ENCODE measurements around the gene SIX2.

Gene SIX2

DNA sequence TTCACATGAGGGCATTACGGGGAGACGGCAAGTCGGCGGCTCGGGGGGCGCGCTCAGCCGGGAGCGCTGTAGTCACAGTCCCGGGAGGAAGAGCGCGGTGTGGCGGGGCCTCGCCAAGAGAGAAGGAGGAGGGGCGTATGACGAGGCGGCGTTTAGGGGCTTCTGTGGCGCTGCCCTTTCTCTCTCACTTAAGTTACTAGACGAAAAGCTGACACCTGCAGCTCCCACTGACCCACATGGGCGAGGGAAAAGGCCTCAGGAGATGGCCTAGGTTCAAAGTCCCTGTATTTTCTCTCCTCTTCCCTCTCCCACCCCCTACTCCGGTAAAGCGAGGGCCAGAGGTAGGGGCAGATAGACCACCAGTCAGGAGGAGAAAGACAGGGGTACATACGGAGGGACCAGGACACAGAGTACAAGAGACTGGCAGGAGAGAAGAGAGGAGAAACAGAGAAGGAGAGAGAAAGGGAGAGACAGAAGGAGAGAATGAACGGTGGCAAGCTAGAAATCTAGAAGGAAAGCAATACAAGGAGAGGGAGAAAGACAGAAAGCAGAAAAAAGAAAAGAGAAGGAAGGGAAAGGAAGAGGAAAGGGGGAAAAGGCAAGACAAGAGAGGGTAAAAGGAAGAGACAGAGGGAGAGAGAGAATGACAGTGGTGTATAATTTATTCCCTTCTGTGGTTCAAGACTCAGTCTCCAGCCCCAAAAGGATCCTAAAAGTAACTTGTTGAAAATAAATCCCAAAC, 3.8 kb downstream of the SIX2 start:
- Histone ChIP-seq H3K4me1 (ENCODE audit: control insufficient read depth in 1 of 2, insufficient read depth in 2 of 2, low read length in 2 of 2) (peaks cover 26 to 27% of the 10 kb centered on the region in 2 experiments), H2BK5ac (ENCODE audit: low read depth, low read length, poor library complexity) (no peak overlapping the region), H3K23ac (ENCODE audit: low read length) (no peak overlapping the region), H4K12ac (ENCODE audit: low read depth, low read length) (no peak overlapping the region), H2AK5ac (ENCODE audit: low read length) (no peak overlapping the region), H3K79me1 (ENCODE audit: low read length) (no peaks in the 10 kb centered on the region), H3K9ac (ENCODE audit: low read length) (no peak overlapping the region), H3K14ac (ENCODE audit: low read length) (no peak overlapping the region), H3K9me3 (ENCODE audit: insufficient read depth, low read depth, low read length) (peaks cover 7% of the 10 kb centered on the region), H3K27me3 (ENCODE audit: insufficient read depth, low read length) (peaks cover 93% of the 10 kb centered on the region), H3K27ac (ENCODE audit: low read depth, low read length) (no peak overlapping the region), H4K8ac (ENCODE audit: low read depth, low read length) (no peak overlapping the region), H2AFZ (ENCODE audit: insufficient read depth, low read length, poor library complexity) (no peak overlapping the region), H3K4me3 (ENCODE audit: low read depth, low read length) (no peak overlapping the region), H3K18ac (ENCODE audit: low read length) (no peak overlapping the region), H4K91ac (ENCODE audit: low read depth, low read length) (no peak overlapping the region), H3K36me3 (ENCODE audit: control insufficient read depth in 1 of 2, insufficient read depth in 2 of 2, low read length in 2 of 2) (no peaks in the 10 kb centered on the region), H3K4me2 (ENCODE audit: low read length) (no peak overlapping the region), H2BK120ac (ENCODE audit: insufficient read depth, low read length, poor library complexity) (no peak overlapping the region), H3K79me2 (ENCODE audit: control insufficient read depth, insufficient read depth, low read length, poor library complexity) (no peaks in the 10 kb centered on the region), H2BK12ac (ENCODE audit: low read length) (no peak overlapping the region), H3K4ac (ENCODE audit: low read depth, low read length) (no peak overlapping the region)
- DNase-seq: no peak
- no CpG with 5 or more reads among the region's 25 CpGs for WGBS (ENCODE audit: extremely low coverage, insufficient coverage, insufficient read length)

DNA sequence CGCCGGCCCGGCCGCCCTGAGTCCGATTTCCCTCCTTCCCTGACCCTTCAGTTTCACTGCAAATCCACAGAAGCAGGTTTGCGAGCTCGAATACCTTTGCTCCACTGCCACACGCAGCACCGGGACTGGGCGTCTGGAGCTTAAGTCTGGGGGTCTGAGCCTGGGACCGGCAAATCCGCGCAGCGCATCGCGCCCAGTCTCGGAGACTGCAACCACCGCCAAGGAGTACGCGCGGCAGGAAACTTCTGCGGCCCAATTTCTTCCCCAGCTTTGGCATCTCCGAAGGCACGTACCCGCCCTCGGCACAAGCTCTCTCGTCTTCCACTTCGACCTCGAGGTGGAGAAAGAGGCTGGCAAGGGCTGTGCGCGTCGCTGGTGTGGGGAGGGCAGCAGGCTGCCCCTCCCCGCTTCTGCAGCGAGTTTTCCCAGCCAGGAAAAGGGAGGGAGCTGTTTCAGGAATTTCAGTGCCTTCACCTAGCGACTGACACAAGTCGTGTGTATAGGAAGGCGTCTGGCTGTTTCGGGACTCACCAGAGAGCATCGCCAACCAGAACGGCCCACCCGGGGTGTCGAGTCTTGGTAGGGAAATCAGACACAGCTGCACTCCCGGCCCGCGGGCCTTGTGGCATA, 4.6 kb downstream of the SIX2 start:
- Histone ChIP-seq H4K8ac (ENCODE audit: low read depth, low read length) (no peak overlapping the region), H3K79me2 (ENCODE audit: control insufficient read depth, insufficient read depth, low read length, poor library complexity) (no peaks in the 10 kb centered on the region), H3K9ac (ENCODE audit: low read length) (no peak overlapping the region), H3K36me3 (ENCODE audit: control insufficient read depth in 1 of 2, insufficient read depth in 2 of 2, low read length in 2 of 2) (no peaks in the 10 kb centered on the region), H4K12ac (ENCODE audit: low read depth, low read length) (no peak overlapping the region), H3K27me3 (ENCODE audit: insufficient read depth, low read length) (peaks cover 93% of the 10 kb centered on the region), H2AFZ (ENCODE audit: insufficient read depth, low read length, poor library complexity) (no peak overlapping the region), H3K27ac (ENCODE audit: low read depth, low read length) (no peak overlapping the region), H3K14ac (ENCODE audit: low read length) (no peak overlapping the region), H2BK12ac (ENCODE audit: low read length) (no peak overlapping the region), H4K91ac (ENCODE audit: low read depth, low read length) (no peak overlapping the region), H2BK5ac (ENCODE audit: low read depth, low read length, poor library complexity) (no peak overlapping the region), H3K9me3 (ENCODE audit: insufficient read depth, low read depth, low read length) (peaks cover 10% of the 10 kb centered on the region), H3K4ac (ENCODE audit: low read depth, low read length) (no peak overlapping the region), H2AK5ac (ENCODE audit: low read length) (no peak overlapping the region), H3K4me1 (ENCODE audit: control insufficient read depth in 1 of 2, insufficient read depth in 2 of 2, low read length in 2 of 2) (peaks cover 19 to 21% of the 10 kb centered on the region in 2 experiments), H2BK120ac (ENCODE audit: insufficient read depth, low read length, poor library complexity) (no peak overlapping the region), H3K4me3 (ENCODE audit: low read depth, low read length) (no peak overlapping the region), H3K23ac (ENCODE audit: low read length) (no peak overlapping the region), H3K18ac (ENCODE audit: low read length) (no peak overlapping the region), H3K79me1 (ENCODE audit: low read length) (no peaks in the 10 kb centered on the region), H3K4me2 (ENCODE audit: low read length) (peak overlapping the region; percentile 49)
- DNase-seq: no peak
- no CpG with 5 or more reads among the region's 45 CpGs for WGBS (ENCODE audit: extremely low coverage, insufficient coverage, insufficient read length)

DNA sequence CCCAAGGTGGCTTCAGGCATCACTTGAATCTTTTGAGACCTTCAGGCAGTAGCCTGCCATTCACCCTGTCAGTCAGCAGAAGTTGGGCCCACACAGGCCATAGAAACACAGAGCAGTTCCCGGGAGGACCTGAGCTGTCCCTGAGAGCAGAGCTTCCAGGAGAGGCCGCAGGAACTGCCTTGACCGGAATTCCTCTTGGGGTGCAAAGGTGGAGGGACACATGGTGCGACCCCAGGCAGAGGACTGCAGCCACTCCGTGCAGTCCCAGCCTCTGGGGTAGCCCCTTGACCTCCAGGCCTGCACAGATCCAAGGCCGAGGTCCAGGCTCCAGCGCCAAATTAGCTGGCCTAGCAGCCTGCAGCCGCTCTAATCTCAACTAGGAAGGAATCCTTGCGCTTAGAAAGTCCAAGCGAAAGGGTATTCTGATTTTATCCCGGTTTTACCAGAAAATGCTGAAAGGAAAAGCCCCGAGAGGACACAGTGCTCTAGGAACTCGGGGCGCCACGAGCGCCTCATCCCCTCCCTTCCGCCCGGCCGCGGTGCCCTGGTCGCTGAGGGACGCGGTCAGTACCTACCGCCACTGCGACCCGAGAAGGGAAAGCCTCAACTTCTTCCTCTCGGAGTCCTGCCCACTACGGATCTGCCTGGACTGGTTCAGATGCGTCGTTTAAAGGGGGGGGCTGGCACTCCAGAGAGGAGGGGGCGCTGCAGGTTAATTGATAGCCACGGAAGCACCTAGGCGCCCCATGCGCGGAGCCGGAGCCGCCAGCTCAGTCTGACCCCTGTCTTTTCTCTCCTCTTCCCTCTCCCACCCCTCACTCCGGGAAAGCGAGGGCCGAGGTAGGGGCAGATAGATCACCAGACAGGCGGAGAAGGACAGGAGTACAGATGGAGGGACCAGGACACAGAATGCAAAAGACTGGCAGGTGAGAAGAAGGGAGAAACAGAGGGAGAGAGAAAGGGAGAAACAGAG, 5.4 kb downstream of the SIX2 start:
- Histone ChIP-seq H3K79me2 (ENCODE audit: control insufficient read depth, insufficient read depth, low read length, poor library complexity) (no peaks in the 10 kb centered on the region), H2BK120ac (ENCODE audit: insufficient read depth, low read length, poor library complexity) (no peak overlapping the region), H3K27ac (ENCODE audit: low read depth, low read length) (no peak overlapping the region), H3K4ac (ENCODE audit: low read depth, low read length) (no peak overlapping the region), H3K14ac (ENCODE audit: low read length) (no peak overlapping the region), H2AFZ (ENCODE audit: insufficient read depth, low read length, poor library complexity) (no peak overlapping the region), H3K23ac (ENCODE audit: low read length) (no peak overlapping the region), H3K18ac (ENCODE audit: low read length) (no peak overlapping the region), H2BK5ac (ENCODE audit: low read depth, low read length, poor library complexity) (no peak overlapping the region), H3K9ac (ENCODE audit: low read length) (no peak overlapping the region), H3K9me3 (ENCODE audit: insufficient read depth, low read depth, low read length) (peaks cover 10% of the 10 kb centered on the region), H3K79me1 (ENCODE audit: low read length) (no peaks in the 10 kb centered on the region), H3K4me1 (ENCODE audit: control insufficient read depth in 1 of 2, insufficient read depth in 2 of 2, low read length in 2 of 2) (peaks cover 14 to 16% of the 10 kb centered on the region in 2 experiments), H3K36me3 (ENCODE audit: control insufficient read depth in 1 of 2, insufficient read depth in 2 of 2, low read length in 2 of 2) (no peaks in the 10 kb centered on the region), H4K91ac (ENCODE audit: low read depth, low read length) (no peak overlapping the region), H3K27me3 (ENCODE audit: insufficient read depth, low read length) (peaks cover 97% of the 10 kb centered on the region), H4K12ac (ENCODE audit: low read depth, low read length) (no peak overlapping the region), H4K8ac (ENCODE audit: low read depth, low read length) (no peak overlapping the region), H2BK12ac (ENCODE audit: low read length) (no peak overlapping the region), H3K4me2 (ENCODE audit: low read length) (peak overlapping the region; percentile 49), H3K4me3 (ENCODE audit: low read depth, low read length) (no peak overlapping the region), H2AK5ac (ENCODE audit: low read length) (no peak overlapping the region)
- WGBS (ENCODE audit: extremely low coverage, insufficient coverage, insufficient read length): no CpG with 5 or more reads among the region's 41 CpGs
- DNase-seq: no peak

DNA sequence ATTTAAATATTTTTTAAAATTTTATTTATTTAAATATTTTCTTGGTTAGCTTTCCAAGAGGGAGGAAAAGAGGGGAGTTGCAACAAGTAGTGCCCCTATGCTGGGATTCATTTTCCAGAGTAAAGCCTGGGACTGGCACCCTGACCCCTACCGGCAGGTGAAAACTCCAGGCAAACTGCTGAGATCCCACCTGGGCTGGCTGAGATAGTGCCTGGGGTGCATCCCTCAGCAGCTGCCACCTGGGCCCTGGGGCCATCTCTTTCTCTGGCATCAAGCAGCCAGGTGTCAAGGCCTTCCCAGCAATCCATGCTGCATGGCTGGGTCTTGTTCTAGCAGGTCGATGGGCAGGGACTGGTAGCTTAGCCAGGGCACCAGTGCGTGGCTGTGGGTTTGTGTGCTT, 6.6 kb downstream of the SIX2 start:
- no peaks in the 10 kb centered on the region for H3K79me2 ChIP-seq (ENCODE audit: control insufficient read depth, insufficient read depth, low read length, poor library complexity)
- H3K27me3 ChIP-seq (ENCODE audit: insufficient read depth, low read length): peaks cover 89% of the 10 kb centered on the region
- H3K9ac ChIP-seq (ENCODE audit: low read length): no peak overlapping the region
- H2BK5ac ChIP-seq (ENCODE audit: low read depth, low read length, poor library complexity): no peak overlapping the region
- no peak overlapping the region for H2AK5ac ChIP-seq (ENCODE audit: low read length)
- H3K36me3 ChIP-seq (ENCODE audit: control insufficient read depth in 1 of 2, insufficient read depth in 2 of 2, low read length in 2 of 2): no peaks in the 10 kb centered on the region
- H3K4ac ChIP-seq (ENCODE audit: low read depth, low read length): no peak overlapping the region
- no CpG with 5 or more reads among the region's 3 CpGs for WGBS (ENCODE audit: extremely low coverage, insufficient coverage, insufficient read length)
- H3K18ac ChIP-seq (ENCODE audit: low read length): no peak overlapping the region
- no peak overlapping the region for H4K91ac ChIP-seq (ENCODE audit: low read depth, low read length)
- no peak overlapping the region for H3K27ac ChIP-seq (ENCODE audit: low read depth, low read length)
- no peaks in the 10 kb centered on the region for H3K79me1 ChIP-seq (ENCODE audit: low read length)
- H3K23ac ChIP-seq (ENCODE audit: low read length): no peak overlapping the region
- H2BK12ac ChIP-seq (ENCODE audit: low read length): no peak overlapping the region
- no peak overlapping the region for H3K4me3 ChIP-seq (ENCODE audit: low read depth, low read length)
- no peak overlapping the region for H3K14ac ChIP-seq (ENCODE audit: low read length)
- H2BK120ac ChIP-seq (ENCODE audit: insufficient read depth, low read length, poor library complexity): no peak overlapping the region
- H3K9me3 ChIP-seq (ENCODE audit: insufficient read depth, low read depth, low read length): peaks cover 6% of the 10 kb centered on the region
- no peak for DNase-seq
- H2AFZ ChIP-seq (ENCODE audit: insufficient read depth, low read length, poor library complexity): no peak overlapping the region
- H3K4me2 ChIP-seq (ENCODE audit: low read length): no peak overlapping the region
- H4K12ac ChIP-seq (ENCODE audit: low read depth, low read length): no peak overlapping the region
- H4K8ac ChIP-seq (ENCODE audit: low read depth, low read length): no peak overlapping the region
- peaks cover 8 to 10% of the 10 kb centered on the region in 2 experiments for H3K4me1 ChIP-seq (ENCODE audit: control insufficient read depth in 1 of 2, insufficient read depth in 2 of 2, low read length in 2 of 2)

Data from trophoblast cell (in vitro differentiated cells and primary cell).